GM08714 (cell line): ENCODE results near the gene BOLA2B.
A peak's percentile ranks its signal among the peaks of the same experiment; 100 is the strongest.
"Not testable (repeated sequence)": the region's sequence is repeated elsewhere in the genome, so short reads cannot be mapped to it uniquely, and the experiment has no call there.

Source experiments
- H3K4me3 ChIP-seq: fragments of 200-500 bp; sonication (Bioruptor generic); 2 replicates; pipeline ENCODE4 v1.5.1; 2014; ENCODE audit warnings: mild to moderate bottlenecking, low read length, inconsistent platforms
- ZNF274 ChIP-seq: IDR thresholded peaks from 2 replicates; pipeline ENCODE4 v1.6.1; 2012; ENCODE audit warnings: mild to moderate bottlenecking, low read depth, low read length

The BOLA2B gene

DNA sequence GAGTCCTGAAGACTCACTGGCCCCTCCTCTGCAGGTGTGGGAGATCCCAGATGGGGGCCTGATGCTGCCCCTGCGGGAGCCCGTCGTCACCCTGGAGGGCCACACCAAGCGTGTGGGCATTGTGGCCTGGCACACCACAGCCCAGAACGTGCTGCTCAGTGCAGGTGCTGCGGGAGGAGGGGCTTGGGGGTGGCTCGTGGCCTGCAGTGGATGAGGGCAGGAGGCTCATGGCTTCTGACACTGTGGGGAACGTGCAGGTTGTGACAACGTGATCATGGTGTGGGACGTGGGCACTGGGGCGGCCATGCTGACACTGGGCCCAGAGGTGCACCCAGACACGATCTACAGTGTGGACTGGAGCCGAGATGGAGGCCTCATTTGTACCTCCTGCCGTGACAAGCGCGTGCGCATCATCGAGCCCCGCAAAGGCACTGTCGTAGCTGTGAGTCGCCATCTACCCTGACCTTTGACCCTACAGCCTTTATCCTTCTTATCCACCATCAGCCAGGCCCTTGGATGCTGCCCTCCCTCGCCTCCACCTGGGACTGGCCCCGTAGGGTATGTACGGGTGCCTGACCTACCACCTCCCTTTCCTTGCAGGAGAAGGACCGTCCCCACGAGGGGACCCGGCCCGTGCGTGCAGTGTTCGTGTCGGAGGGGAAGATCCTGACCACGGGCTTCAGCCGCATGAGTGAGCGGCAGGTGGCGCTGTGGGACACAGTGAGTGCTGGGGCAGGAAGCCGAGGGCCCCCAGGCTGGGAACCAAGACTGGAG, 6.5 kb downstream of the BOLA2B start:
- H3K4me3 ChIP-seq = peak overlapping the region; percentile 61; the same call in 1 of the 2 replicates
- TF ChIP-seq ZNF274 = no peak

DNA sequence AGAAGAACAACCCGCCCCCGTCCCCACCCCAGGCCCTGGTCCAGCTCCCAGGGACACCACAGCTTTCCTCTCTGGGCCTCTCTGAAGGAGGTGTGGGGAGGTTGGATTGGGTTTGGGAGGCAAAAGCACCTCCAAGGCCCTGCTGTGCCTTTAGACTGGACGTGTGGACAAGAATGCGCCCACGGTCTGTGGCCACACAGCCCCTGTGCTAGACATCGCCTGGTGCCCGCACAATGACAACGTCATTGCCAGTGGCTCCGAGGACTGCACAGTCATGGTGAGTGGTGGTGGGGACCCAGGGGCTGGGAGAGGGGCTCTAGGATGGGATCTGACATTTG, 7.1 kb downstream of the BOLA2B start:
- peak overlapping the region; percentile 61; the same call in 1 of the 2 replicates for H3K4me3 ChIP-seq
- no peak for TF ChIP-seq ZNF274

DNA sequence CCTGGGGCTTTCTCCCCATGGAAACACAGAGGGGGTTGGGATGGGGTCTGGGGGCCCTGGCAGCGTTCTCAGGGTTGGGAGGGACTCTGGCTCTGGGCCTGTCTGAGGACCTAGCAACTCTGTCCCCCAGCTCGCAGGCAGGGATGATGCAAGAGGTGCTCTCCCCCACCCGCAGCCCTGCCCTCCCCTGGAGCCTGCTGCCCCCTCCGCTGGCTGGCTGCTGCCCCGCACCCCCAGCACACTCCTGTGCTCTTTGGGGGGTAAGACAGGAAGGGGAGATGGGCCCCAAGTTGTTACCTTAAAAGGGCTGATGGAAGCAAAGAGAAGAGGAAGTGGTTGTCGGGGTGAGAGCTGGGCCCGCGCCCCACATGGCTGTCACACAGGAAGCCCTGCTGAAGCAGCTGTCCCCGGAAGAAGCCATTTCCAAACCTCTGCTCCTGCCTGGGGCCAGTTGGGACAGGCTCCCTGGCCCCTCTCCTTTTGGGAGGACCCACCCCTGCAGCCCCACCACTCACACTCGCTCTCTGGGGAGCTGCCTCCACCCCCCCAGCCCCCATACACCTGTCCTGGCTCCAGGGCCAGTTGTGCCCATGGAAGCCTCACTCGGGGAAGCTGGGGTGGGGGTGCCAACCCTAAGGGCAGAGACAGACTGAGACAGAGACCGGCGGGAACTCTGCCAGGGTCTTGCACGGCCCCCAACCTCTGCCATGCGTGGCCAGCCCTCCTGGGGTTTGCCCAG, 7.6 kb downstream of the BOLA2B start:
- no peak for TF ChIP-seq ZNF274
- H3K4me3 ChIP-seq = peak overlapping the region; percentile 77; the same call in 1 of the 2 replicates

DNA sequence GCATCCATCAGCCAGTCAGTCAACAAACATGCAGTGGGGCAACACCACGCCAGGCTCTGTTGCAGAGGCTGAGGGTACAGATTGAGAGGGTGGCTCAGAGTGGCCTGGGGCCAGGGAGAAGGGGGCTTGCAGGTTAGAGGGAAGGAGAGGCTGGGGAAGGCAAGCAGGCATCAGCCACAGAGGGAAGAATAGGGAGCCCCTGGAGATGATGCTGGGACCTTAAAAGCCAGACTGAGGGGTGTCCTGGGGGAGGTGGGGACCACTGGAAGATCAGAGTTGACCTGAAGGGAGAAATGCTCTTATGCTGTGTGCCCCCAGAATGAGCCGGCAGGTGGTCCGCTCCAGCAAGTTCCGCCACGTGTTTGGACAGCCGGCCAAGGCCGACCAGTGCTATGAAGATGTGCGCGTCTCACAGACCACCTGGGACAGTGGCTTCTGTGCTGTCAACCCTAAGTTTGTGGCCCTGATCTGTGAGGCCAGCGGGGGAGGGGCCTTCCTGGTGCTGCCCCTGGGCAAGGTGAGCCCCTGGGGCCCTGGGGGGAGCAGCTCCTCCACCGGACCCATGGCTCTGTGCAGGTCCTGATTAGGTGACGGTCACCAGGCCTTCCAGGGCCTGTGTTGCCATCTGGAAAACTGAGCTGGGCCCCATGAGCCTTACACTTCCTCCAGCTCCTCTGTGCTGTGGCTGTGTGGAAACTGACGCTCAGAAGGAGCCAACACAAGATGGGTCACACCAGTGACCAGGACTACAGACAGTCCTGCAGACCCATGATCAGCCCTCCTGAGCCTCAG, 8.4 kb downstream of the BOLA2B start:
- no peak for TF ChIP-seq ZNF274
- peak overlapping the region; percentile 77 for H3K4me3 ChIP-seq

DNA sequence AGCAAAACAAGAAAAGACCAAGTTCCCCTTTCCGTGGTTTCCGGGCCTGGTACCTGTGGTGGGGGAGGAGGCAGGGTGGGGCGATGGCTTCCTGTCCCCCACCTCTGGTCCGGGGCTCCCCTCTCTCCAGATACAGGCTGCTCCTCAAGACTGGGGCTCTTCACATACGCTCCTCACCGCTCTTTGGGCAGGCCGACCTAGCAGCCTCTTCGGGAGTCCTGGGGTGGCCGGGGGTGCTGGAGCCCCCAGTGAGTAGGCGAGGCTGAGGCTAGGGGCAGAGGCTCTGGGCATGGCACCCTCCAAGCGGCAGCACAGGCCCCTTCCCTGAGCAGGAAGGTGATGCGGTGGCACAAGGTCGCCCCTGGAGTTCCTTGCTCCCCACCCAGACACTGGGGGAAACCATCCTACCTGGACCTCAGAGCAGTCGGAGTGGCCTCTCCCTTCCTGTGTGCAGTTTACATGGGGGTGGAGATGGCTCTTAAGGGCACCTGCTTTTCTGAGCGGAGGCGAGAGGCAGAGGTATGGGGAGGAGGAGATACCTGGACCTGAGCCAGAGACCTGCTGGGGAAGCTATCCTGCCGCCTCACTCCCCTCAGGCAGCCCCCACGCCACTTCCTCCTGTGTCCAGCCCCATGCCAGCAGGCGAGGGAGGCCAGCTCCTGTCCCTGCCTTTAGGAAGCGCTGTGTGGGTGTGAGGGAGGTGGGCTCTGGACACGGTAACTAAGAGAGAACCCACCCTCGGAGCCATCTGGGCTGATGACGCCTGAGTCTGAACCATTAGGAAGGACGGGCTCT, 9.2 kb downstream of the BOLA2B start:
- H3K4me3 ChIP-seq = peak overlapping the region; percentile 77
- no peak for TF ChIP-seq ZNF274

DNA sequence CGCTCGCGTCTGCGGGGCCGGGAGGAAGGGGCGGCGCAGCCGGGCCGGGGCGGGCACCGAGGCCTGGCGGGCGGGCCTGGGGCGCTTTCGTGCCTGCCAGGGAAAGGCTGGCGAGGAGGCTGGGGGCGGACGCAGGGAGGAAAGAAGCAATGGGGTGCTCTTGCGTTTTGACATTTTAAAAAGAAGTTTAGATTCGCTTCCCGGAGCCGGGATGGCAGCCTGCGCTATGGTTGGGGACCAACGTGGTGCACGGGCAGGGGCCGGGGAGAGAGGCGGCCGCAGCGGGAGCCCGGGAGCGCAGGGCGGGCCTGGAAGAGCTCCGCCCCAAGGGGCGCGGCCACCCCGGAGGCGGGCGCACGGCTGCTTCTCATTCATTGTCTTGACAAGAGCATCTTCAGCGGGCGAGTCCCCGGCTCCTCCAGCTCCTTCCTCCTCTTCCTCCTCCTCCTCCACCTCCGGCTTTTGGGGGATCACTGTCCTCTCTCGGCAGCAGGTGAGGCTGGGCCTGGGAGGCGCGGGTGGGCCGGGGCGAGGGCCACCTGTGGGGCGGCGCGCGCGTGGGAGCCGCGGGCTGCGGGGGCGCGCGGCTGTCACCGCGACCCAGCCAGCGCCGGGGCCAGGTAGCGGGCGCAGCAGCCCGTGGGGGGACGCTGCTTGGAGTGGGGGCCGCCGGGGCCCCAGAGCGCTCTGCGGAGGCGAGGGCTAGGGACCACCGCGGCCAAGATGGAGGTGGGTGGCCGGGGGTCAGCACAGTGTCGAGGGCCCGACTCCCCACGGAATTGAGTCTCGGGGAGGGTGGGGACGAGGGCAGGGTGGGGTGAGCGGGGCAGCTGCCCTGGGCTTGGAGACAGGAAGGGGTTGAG, 10.0 kb downstream of the BOLA2B start, which contains the start of gene CORO1A:
Gene CORO1A (plus strand): TSS at position 370 of the 863 bp plus-strand sequence. CDS start 1,608 bp downstream, outside the sequence.
- peak within 1 kb of the TSS; percentile 77 for H3K4me3 ChIP-seq
- TF ChIP-seq ZNF274 = no peak

DNA sequence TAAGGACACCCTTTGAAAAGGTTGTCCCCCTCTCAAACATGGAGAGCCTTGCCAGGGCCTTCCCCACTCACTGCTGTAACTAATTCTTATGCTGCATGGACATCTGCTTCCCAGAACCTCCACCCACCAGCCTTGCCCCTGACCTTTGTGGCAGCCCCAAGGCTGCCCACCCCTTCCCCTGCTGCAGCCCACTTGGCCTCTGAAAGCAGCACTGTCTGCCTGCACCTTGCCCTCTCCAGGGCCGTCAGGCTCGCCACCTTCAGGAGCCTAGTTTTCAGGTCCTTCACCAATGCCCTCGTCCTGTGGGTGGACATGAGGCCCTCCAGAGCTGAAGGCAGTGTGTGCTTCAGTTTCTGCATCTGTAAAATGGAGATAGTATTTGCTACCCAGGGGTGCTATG, 12.7 kb downstream of the BOLA2B start:
- H3K4me3 ChIP-seq = no peak overlapping the region
- TF ChIP-seq ZNF274 = no peak

DNA sequence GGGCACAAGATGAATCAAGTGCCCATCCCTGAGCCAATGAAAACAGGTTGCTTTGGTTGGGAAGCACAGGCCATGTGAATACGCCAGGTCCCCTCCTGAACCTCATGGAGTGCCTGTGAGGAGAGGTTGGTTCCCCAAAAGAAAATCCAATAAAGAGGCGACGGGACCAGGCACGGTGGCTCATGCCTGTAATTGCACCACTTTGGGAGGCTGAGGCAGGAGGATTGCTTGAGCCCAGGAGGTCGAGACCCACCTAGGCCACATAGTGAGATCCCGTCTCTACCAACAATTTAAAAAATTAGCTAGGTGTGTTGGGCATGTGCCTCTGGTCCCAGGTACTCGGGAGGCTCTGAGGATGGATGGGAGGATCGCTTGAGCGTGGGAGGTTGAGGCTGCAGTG, 13.5 kb downstream of the BOLA2B start:
- H3K4me3 ChIP-seq = no peak overlapping the region
- no peak for TF ChIP-seq ZNF274

DNA sequence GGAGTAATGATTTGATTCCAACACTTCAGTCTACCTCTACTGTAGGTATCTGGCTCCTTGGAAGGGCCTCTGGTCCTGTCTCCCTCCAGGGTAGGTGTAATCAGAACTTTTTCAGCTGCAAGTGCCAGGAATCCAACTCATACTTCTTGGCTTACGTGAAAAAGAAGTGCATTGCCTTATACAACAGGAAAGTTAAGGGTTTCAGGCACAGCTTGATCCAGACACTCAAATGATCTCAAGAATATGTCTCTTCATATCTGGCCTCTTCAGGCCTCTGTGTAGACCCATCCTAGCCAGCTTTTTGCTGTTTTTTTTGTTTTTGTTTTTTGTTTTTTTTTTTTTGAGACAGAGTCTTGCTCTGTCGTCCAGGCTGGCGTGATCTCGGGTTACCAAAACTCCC, 14.3 kb downstream of the BOLA2B start:
- no peak for TF ChIP-seq ZNF274
- no peak overlapping the region for H3K4me3 ChIP-seq

DNA sequence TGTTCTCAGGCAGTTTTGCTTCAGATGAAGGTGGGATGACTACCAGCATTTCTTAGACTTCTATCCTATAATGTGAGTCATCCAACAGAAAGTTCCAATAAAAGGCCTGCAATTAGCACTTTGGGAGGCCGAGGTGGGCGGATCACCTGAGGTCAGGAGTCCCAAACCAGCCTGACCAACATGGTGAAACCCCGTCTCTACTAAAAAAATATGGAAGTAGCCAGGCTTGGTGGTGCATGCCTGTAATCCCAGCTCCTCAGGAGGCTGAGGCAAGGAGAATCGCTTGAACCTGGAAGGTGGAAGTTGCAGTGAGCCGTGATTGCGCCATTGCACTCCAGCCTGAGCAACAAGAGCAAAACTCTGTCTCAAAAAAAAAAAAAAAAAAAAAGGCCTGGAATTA, 16.6 kb downstream of the BOLA2B start:
- H3K4me3 ChIP-seq = not testable (repeated sequence)

DNA sequence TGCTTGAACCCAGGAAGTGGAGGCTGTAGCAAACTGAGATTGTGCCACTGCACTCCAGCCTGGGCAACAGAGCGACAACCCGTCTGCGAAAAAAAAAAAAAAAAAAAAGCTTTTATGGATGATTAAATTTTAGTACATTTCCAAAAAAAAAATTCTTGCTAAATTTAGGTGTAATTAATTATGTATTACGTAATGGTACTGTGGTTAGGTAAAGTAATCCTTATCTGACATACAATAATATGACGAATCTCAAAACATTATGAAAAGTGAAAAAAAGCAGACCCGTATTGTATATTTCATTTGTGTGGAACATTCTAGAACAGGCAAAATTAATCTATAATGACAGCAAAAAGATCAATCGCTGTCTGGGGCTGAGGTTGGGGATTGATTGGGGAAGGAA, 20.4 kb downstream of the BOLA2B start:
- no peak for TF ChIP-seq ZNF274

DNA sequence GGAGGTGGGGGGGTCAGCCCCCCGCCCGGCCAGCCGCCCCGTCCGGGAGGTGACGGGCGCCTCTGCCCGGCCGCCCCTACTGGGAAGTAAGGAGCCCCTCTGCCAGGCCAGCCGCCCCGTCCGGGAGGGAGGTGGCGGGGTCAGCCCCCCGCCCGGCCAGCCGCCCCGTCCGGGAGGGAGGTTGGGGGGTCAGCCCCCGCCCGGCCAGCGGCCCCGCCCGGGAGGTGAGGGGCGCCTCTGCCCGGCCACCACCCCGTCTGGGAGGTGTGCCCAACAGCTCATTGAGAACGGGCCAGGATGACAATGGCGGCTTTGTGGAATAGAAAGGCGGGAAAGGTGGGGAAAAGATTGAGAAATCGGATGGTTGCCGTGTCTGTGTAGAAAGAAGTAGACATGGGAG, 23.3 kb downstream of the BOLA2B start:
- H3K4me3 ChIP-seq = not testable (repeated sequence)

More for the DNA sequence above, 20.4 kb downstream of the BOLA2B start:
- H3K4me3 ChIP-seq = no peak overlapping the region

DNA sequence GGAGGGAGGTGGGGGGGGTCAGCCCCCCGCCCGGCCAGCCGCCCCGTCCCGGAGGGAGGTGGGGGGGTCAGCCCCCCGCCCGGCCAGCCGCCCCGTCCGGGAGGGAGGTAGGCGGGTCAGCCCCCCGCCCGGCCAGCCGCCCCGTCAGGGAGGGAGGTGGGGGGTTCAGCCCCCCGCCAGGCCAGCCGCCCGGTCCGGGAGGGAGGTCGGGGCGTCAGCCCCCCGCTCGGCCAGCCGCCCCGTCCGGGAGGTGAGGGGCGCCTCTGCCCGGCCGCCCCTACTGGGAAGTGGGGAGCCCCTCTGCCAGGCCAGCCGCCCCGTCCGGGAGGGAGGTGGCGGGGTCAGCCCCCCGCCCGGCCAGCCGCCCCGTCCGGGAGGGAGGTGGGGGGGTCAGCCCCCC, 24.1 kb downstream of the BOLA2B start:
- not testable (repeated sequence) for H3K4me3 ChIP-seq

DNA sequence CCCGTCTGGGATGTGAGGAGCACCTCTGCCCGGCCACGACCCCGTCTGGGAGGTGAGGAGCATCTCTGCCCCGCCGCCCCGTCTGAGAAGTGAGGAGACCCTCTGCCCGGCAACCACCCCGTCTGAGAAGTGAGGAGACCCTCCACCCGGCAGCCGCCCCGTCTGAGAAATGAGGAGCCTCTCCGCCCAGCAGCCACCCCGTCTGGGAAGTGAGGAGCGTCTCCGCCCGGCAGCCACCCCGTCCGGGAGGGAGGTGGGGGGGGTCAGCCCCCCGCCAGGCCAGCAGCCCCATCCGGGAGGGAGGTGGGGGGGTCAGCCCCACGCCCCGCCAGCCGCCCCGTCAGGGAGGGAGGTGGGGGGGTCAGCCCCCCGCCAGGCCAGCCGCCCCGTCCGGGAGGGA, 24.7 kb downstream of the BOLA2B start:
- H3K4me3 ChIP-seq = not testable (repeated sequence)
